WTC11 (cell line): Measurements from ENCODE around the gene SMAD3.

Experiments
- AFF4 ChIP-seq: sonication (generic); formaldehyde crosslinking; IDR thresholded peaks from 2 replicates; pipeline ENCODE4 v1.8.1; 2023; ENCODE audit warnings: mild to moderate bottlenecking, missing genetic modification reagents, borderline replicate concordance
- FOXP4 ChIP-seq: sonication (generic); formaldehyde crosslinking; IDR thresholded peaks from 2 replicates; pipeline ENCODE4 v1.8.0; 2022; ENCODE audit warnings: mild to moderate bottlenecking, missing genetic modification reagents
- JUN ChIP-seq: sonication (generic); formaldehyde crosslinking; IDR thresholded peaks from 2 replicates; pipeline ENCODE4 v1.8.0; 2023; ENCODE audit warnings: mild to moderate bottlenecking, missing genetic modification reagents
- MXD4 ChIP-seq: fragments of 250-450 bp; sonication (Bioruptor Pico); IDR thresholded peaks from 2 replicates; pipeline ENCODE4 v1.8.0; 2021; ENCODE audit warnings: mild to moderate bottlenecking, moderate library complexity, borderline replicate concordance
- USF1 ChIP-seq: sonication (generic); formaldehyde crosslinking; IDR thresholded peaks from 2 replicates; pipeline ENCODE4 v1.8.0; 2022; ENCODE audit warnings: mild to moderate bottlenecking, missing genetic modification reagents
- TF ChIP-seq, protein P1 (sequence below): fragments of 200-600 bp; IDR thresholded peaks from 2 replicates; pipeline ENCODE4 v1.8.0; 2022; ENCODE audit warnings: antibody characterized with exemption
- TF ChIP-seq, protein P2 (sequence below): sonication (generic); formaldehyde crosslinking; IDR thresholded peaks from 2 replicates; pipeline ENCODE4 v1.8.1; 2023; ENCODE audit warnings: mild to moderate bottlenecking, missing genetic modification reagents, moderate library complexity

GRCh38 chr15:67192185-67192820 is 126.9 kb downstream of the SMAD3 start:
- TF ChIP-seq, protein P1, sequence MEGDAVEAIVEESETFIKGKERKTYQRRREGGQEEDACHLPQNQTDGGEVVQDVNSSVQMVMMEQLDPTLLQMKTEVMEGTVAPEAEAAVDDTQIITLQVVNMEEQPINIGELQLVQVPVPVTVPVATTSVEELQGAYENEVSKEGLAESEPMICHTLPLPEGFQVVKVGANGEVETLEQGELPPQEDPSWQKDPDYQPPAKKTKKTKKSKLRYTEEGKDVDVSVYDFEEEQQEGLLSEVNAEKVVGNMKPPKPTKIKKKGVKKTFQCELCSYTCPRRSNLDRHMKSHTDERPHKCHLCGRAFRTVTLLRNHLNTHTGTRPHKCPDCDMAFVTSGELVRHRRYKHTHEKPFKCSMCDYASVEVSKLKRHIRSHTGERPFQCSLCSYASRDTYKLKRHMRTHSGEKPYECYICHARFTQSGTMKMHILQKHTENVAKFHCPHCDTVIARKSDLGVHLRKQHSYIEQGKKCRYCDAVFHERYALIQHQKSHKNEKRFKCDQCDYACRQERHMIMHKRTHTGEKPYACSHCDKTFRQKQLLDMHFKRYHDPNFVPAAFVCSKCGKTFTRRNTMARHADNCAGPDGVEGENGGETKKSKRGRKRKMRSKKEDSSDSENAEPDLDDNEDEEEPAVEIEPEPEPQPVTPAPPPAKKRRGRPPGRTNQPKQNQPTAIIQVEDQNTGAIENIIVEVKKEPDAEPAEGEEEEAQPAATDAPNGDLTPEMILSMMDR: no peak
- no peak for TF ChIP-seq USF1
- TF ChIP-seq AFF4 (CRISPR knock-in tag): no peak
- TF ChIP-seq FOXP4 (CRISPR knock-in tag): no peak
- TF ChIP-seq JUN (CRISPR knock-in tag): no peak
- TF ChIP-seq MXD4 (CRISPR knock-in tag): no peak
- TF ChIP-seq, protein P2, sequence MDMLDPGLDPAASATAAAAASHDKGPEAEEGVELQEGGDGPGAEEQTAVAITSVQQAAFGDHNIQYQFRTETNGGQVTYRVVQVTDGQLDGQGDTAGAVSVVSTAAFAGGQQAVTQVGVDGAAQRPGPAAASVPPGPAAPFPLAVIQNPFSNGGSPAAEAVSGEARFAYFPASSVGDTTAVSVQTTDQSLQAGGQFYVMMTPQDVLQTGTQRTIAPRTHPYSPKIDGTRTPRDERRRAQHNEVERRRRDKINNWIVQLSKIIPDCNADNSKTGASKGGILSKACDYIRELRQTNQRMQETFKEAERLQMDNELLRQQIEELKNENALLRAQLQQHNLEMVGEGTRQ (CRISPR knock-in tag): no peak
